ENCODE data around the gene CYP46A1.

The CYP46A1 gene

GRCh38 chr14:99735189-99736135 is 51.4 kb downstream of the CYP46A1 start:
- no peak for TF ChIP-seq CTCF (IDR thresholded peaks at IDR 0.05; ENCODE audit: insufficient read depth, low read depth, low read length, missing control alignments)
- no peak for DNase-seq (ENCODE audit: low read depth)
- H3K4me3 ChIP-seq (ENCODE audit: low read length), result no peak overlapping the region

GRCh38 chr14:99736603-99737371 is 52.7 kb downstream of the CYP46A1 start:
- no peak for DNase-seq (ENCODE audit: low read depth)
- no peak overlapping the region for H3K4me3 ChIP-seq (ENCODE audit: low read length)
- TF ChIP-seq CTCF (IDR thresholded peaks at IDR 0.05; ENCODE audit: insufficient read depth, low read depth, low read length, missing control alignments), result no peak

GRCh38 chr14:99737451-99737951 is 53.4 kb downstream of the CYP46A1 start:
- TF ChIP-seq CTCF (IDR thresholded peaks at IDR 0.05; ENCODE audit: insufficient read depth, low read depth, low read length, missing control alignments), result no peak
- peak overlapping the region; percentile 25 for H3K4me3 ChIP-seq (ENCODE audit: low read length)

GRCh38 chr14:99737956-99738667 is 54.0 kb downstream of the CYP46A1 start:
- no peak for DNase-seq (ENCODE audit: low read depth)
- peak overlapping the region; percentile 25 for H3K4me3 ChIP-seq (ENCODE audit: low read length)
- TF ChIP-seq CTCF (IDR thresholded peaks at IDR 0.05; ENCODE audit: insufficient read depth, low read depth, low read length, missing control alignments), result no peak

More at GRCh38 chr14:99737451-99737951, 53.4 kb downstream of the CYP46A1 start:
- peak; percentile 50 for DNase-seq (ENCODE audit: low read depth)

GRCh38 chr14:99740411-99740810 is 56.3 kb downstream of the CYP46A1 start:
- TF ChIP-seq CTCF (IDR thresholded peaks at IDR 0.05; ENCODE audit: insufficient read depth, low read depth, low read length, missing control alignments), result no peak
- H3K4me3 ChIP-seq (ENCODE audit: low read length), result no peak overlapping the region
- DNase-seq (ENCODE audit: low read depth), result no peak

- no peak overlapping the region for H3K4me3 ChIP-seq (ENCODE audit: low read length)
- TF ChIP-seq CTCF (IDR thresholded peaks at IDR 0.05; ENCODE audit: insufficient read depth, low read depth, low read length, missing control alignments), result no peak
- DNase-seq (ENCODE audit: low read depth), result no peak
These were observed 57.3 kb downstream of the CYP46A1 start for GRCh38 chr14:99741227-99741976.
